H1 (cell line): ENCODE data around the gene WDR91. TPM values are rescaled to one million over a fixed set of nuclear protein-coding genes. Genes with fewer than 3 reads are reported as not detected.

Source experiments
- CTCF ChIA-PET: fragments of 300-600 bp; sonication (Branson Sonifier 250); formaldehyde crosslinking; loops from one replicate; lab custom pipeline; 2021; ENCODE audit not compliant: partially characterized antibody; lab: Charles Lee
- POLR2A ChIA-PET: fragments of 300-600 bp; sonication (Branson Sonifier 250); formaldehyde crosslinking; loops from one replicate; lab custom pipeline; 2021; ENCODE audit warnings: inconsistent platforms; ENCODE audit not compliant: partially characterized antibody; lab: Charles Lee
- DNase-seq, 2 experiments: peaks; one replicate each; pipeline versions ENCODE4 v3.0.0 to v3.0.0-alpha.2; 2010 to 2022; ENCODE audit warnings: low spot score in 2 of 2, low read depth in 1 of 2, mixed read lengths in 1 of 2
- FAIRE-seq: peaks from 2 replicates; lab custom pipeline; 2011; peaks lifted over from hg19 to GRCh38; lab: Jason Lieb, UNC
- H2AFZ ChIP-seq: 2 replicates; pipeline ENCODE4 v1.8.1; 2012; ENCODE audit warnings: low read length, inconsistent platforms
- H2AK5ac ChIP-seq: 2 replicates; pipeline ENCODE4 v1.6.1; 2013; ENCODE audit warnings: low read depth, low read length
- H2BK120ac ChIP-seq: replicated peaks from 2 replicates; pipeline ENCODE3; 2013; ENCODE audit warnings: low read depth, low read length, inconsistent platforms
- H2BK12ac ChIP-seq: 2 replicates; pipeline ENCODE4 v1.6.1; 2013; ENCODE audit warnings: low read depth, low read length
- H2BK15ac ChIP-seq: 2 replicates; pipeline ENCODE4 v1.6.1; 2013; ENCODE audit warnings: low read length
- H2BK20ac ChIP-seq: 2 replicates; pipeline ENCODE4 v1.6.1; 2013; ENCODE audit warnings: low read length
- H2BK5ac ChIP-seq: 2 replicates; pipeline ENCODE4 v1.6.1; 2013; ENCODE audit warnings: low read depth, low read length
- H3K14ac ChIP-seq: 2 replicates; pipeline ENCODE4 v1.6.1; 2013; ENCODE audit warnings: inconsistent platforms; ENCODE audit not compliant: insufficient read length
- H3K18ac ChIP-seq: 2 replicates; pipeline ENCODE4 v1.6.1; 2013; ENCODE audit warnings: low read length; ENCODE audit errors: extremely low read depth
- H3K23ac ChIP-seq: 2 replicates; pipeline ENCODE4 v1.6.1; 2013; ENCODE audit warnings: inconsistent platforms; ENCODE audit not compliant: insufficient read length
- H3K23me2 ChIP-seq: 2 replicates; pipeline ENCODE4 v1.6.1; 2013; ENCODE audit warnings: low read depth, low read length
- H3K27ac ChIP-seq: 2 replicates; pipeline ENCODE4 v1.6.1; 2011; ENCODE audit warnings: low read depth, low read length, inconsistent platforms
- H3K27me3 ChIP-seq, 4 experiments: replicated peaks in 1 of 4; 1 replicate in 1 of 4; 2 replicates in 3 of 4; pipeline versions ENCODE4 v1.6.1 to v1.8.1; 2011 to 2013; ENCODE audit warnings: low read length in 3 of 4, mild to moderate bottlenecking in 3 of 4, inconsistent platforms in 2 of 4, mixed read lengths in 2 of 4, moderate library complexity in 1 of 4; ENCODE audit not compliant: control insufficient read depth in 3 of 4, insufficient read depth in 3 of 4; ENCODE audit errors: extremely low read depth in 1 of 4
- H3K36me3 ChIP-seq, 4 experiments: 2 replicates each; pipeline versions ENCODE4 v1.6.1 to v1.8.1; 2011 to 2013; ENCODE audit warnings: mild to moderate bottlenecking in 4 of 4, low read length in 3 of 4, moderate library complexity in 2 of 4, control low read depth in 1 of 4, inconsistent platforms in 1 of 4; ENCODE audit not compliant: insufficient read depth in 4 of 4, control insufficient read depth in 2 of 4
- H3K4ac ChIP-seq: replicated peaks from 2 replicates; pipeline ENCODE3; 2013; ENCODE audit warnings: low read length, low read depth, mixed read lengths, inconsistent platforms; ENCODE audit not compliant: insufficient read length
- H3K4me1 ChIP-seq, 4 experiments: replicated peaks in 1 of 4; 1 replicate in 1 of 4; 2 replicates in 3 of 4; pipeline versions ENCODE4 v1.6.1 to v1.8.1; 2011 to 2013; ENCODE audit warnings: low read length in 3 of 4, inconsistent platforms in 2 of 4, mixed read lengths in 1 of 4; ENCODE audit not compliant: insufficient read depth in 4 of 4, control insufficient read depth in 3 of 4
- H3K4me2 ChIP-seq, 2 experiments: 2 replicates each; pipeline versions ENCODE4 v1.6.1 to v1.8.1; 2011 to 2013; ENCODE audit warnings: low read depth in 2 of 2, low read length in 2 of 2, control low read depth in 1 of 2, inconsistent platforms in 1 of 2, mild to moderate bottlenecking in 1 of 2; ENCODE audit not compliant: insufficient read depth in 1 of 2
- H3K4me3 ChIP-seq, 4 experiments: fragments of 200-600, 300-600 bp in 1 of 4; sonication (generic), shearing (Covaris generic), sonication (Bioruptor Twin) in 1 of 4; 2 replicates each; pipeline versions ENCODE4 v1.5.1 to v1.8.1; 2011 to 2016; ENCODE audit warnings: low read length in 4 of 4, low read depth in 3 of 4, control low read depth in 2 of 4, inconsistent platforms in 2 of 4, mild to moderate bottlenecking in 2 of 4, mixed read lengths in 1 of 4, moderate library complexity in 1 of 4; ENCODE audit not compliant: insufficient read depth in 2 of 4; ENCODE audit errors: extremely low read depth in 1 of 4
- H3K56ac ChIP-seq: replicated peaks from 2 replicates; pipeline ENCODE3; 2013; ENCODE audit warnings: low read depth, mild to moderate bottlenecking, mixed read lengths, low read length, inconsistent platforms; ENCODE audit not compliant: insufficient read length
- H3K79me1 ChIP-seq: 2 replicates; pipeline ENCODE4 v1.6.1; 2013; ENCODE audit warnings: low read depth, low read length, control low read depth
- H3K79me2 ChIP-seq, 2 experiments: 2 replicates each; pipeline versions ENCODE4 v1.6.1 to v1.8.1; 2012 to 2013; ENCODE audit warnings: low read length in 2 of 2, mild to moderate bottlenecking in 2 of 2, inconsistent platforms in 1 of 2; ENCODE audit not compliant: insufficient read depth in 2 of 2, control insufficient read depth in 1 of 2
- H3K9ac ChIP-seq, 4 experiments: replicated peaks in 1 of 4; 1 replicate in 1 of 4; 2 replicates in 3 of 4; pipeline versions ENCODE4 v1.6.1 to v1.8.1; 2011 to 2013; ENCODE audit warnings: low read depth in 3 of 4, low read length in 3 of 4, control low read depth in 2 of 4, mild to moderate bottlenecking in 2 of 4, moderate library complexity in 2 of 4, inconsistent platforms in 1 of 4; ENCODE audit errors: extremely low read depth in 1 of 4
- H3K9me3 ChIP-seq, 2 experiments: 2 replicates each; pipeline versions ENCODE4 v1.6.1 to v1.8.1; 2012 to 2013; ENCODE audit warnings: mild to moderate bottlenecking in 2 of 2, moderate library complexity in 2 of 2, control low read depth in 1 of 2, inconsistent platforms in 1 of 2, low read depth in 1 of 2, low read length in 1 of 2, mixed read lengths in 1 of 2; ENCODE audit not compliant: insufficient read depth in 2 of 2
- H4K20me1 ChIP-seq, 2 experiments: replicated peaks in 1 of 2; 2 replicates each; pipeline versions ENCODE3 to v1.8.1; 2011 to 2013; ENCODE audit warnings: inconsistent platforms in 2 of 2, low read length in 2 of 2, mild to moderate bottlenecking in 1 of 2; ENCODE audit not compliant: insufficient read depth in 2 of 2, control insufficient read depth in 1 of 2
- H4K5ac ChIP-seq: 2 replicates; pipeline ENCODE4 v1.6.1; 2013; ENCODE audit warnings: low read length, low read depth, mixed read lengths, inconsistent platforms; ENCODE audit not compliant: insufficient read length
- H4K8ac ChIP-seq: 2 replicates; pipeline ENCODE4 v1.8.0; 2013; ENCODE audit warnings: mild to moderate bottlenecking, moderate library complexity, low read length, inconsistent platforms; ENCODE audit not compliant: insufficient read depth; ENCODE audit errors: extremely low read depth
- H4K91ac ChIP-seq: replicated peaks from 2 replicates; pipeline ENCODE3; 2013; ENCODE audit warnings: low read length, mixed read lengths, inconsistent platforms; ENCODE audit not compliant: insufficient read length
- BACH1 ChIP-seq: IDR thresholded peaks from 2 replicates; pipeline ENCODE4 v1.6.1; 2012; ENCODE audit warnings: low read length, improper control_type of control experiment
- KDM4A ChIP-seq: IDR thresholded peaks from one replicate; pipeline ENCODE4 v1.7.1; 2012; ENCODE audit warnings: low read depth, mild to moderate bottlenecking, moderate library complexity, low read length, inconsistent platforms; ENCODE audit not compliant: severe bottlenecking
- SAP30 ChIP-seq: fragments of 300-600 bp; sonication (generic); IDR thresholded peaks from 2 replicates; pipeline ENCODE4 v1.7.1; 2012; ENCODE audit warnings: low read length, moderate library complexity, mild to moderate bottlenecking, inconsistent platforms; ENCODE audit not compliant: insufficient read depth, insufficient replicate concordance
- SIN3A ChIP-seq, 2 experiments: IDR thresholded peaks in 1 of 2; conservative IDR thresholded peaks in 1 of 2; 2 replicates each; pipeline ENCODE4 v1.6.1; 2011 to 2012; ENCODE audit warnings: low read length in 2 of 2, improper control_type of control experiment in 1 of 2, low read depth in 1 of 2, mild to moderate bottlenecking in 1 of 2
- WGBS, 2 experiments: shearing (Covaris generic) in 1 of 2; methylation state at CpG; one replicate each; pipeline versions ENCODE4 v1.1.6 to v1.1.7; 2013 to 2015; ENCODE audit warnings: low lambda C conversion rate in 2 of 2, mixed read lengths in 2 of 2, inconsistent platforms in 1 of 2, low coverage in 1 of 2, missing lambda C conversion rate in 1 of 2; ENCODE audit not compliant: insufficient replicate concordance in 2 of 2, insufficient coverage in 1 of 2, insufficient read length in 1 of 2; ENCODE audit errors: extremely low coverage in 1 of 2, missing lambda C conversion rate in 1 of 2; 5-methylcytosine and 5-hydroxymethylcytosine counted together
- polyA plus RNA-seq, 7 experiments: library from polyadenylated mRNA; depleted of rRNA in 3 of 7; stranded (reverse) in 5 of 7; unstranded in 2 of 7; fragments of >200 nt in 5 of 7; fragments of 200-250 nt in 2 of 7; gene quantifications; 1 replicate in 5 of 7; 2 replicates in 1 of 7; 4 replicates in 1 of 7; pipeline versions ENCODE4 v1.2.1 to v1.2.3, GENCODE V29; 2011 to 2013; ENCODE audit warnings: missing spikeins in 2 of 7, mixed read lengths in 2 of 7
- total RNA-seq: library from RNA; stranded (reverse); fragmentation: NEBNext Ultra II Directional; extraction: Animal tissue kit (Norgen Biotek cat#: 25700); gene quantifications from 2 replicates; pipeline ENCODE4 v1.2.1, GENCODE V29; 2021

The WDR91 gene
- total and polyA plus RNA-seq, 2 of the 8 experiments (the other 6 are each of a cell fraction or from before 2014, with no cell fraction given) = 8.2 to 14.7 TPM

DNA sequence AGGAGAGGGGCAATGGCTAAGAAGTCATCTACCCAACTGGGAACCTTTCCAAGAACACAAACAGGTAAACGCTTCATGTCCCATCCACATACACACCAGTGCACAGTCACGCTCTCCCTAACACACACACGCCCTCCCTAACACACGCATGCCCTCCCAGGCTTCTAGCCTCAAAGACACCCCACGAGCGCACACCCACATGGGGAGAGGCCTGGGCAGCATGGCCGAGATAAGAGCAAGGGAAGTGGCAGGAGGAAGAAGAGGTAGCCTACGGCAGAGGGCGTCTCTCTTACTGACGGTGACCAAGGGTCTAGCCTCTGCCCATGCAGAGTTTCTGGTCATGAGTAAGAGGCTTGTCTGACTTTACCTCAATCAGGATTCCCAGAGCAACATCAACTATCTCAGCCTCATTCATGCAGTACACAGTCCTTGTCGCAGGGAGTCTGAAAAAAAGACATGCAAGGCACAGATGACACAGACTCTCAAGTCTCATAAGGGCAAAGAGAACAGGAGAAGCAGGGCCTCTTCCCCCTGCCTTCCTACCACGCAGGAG, 43.9 kb downstream of the WDR91 start:
- no peak overlapping the region for H3K27ac ChIP-seq
- no peak overlapping the region for H3K4me2 ChIP-seq
- WGBS, 2 experiments = 81% methylated on average over 12 of the region's 12 CpGs; no CpG with 5 or more reads in 1 of the 2 experiments
- ChIA-PET CTCF (interaction anchor here (0.7 to 2.4 kb wide), 4 partner anchors 10 to 477 kb away, joined by 3 to 12 read pairs (median 4); no protein-coding TSS in a partner anchor), POLR2A (interaction anchor here (4.7 kb wide), 1 partner anchor 9 kb away, joined by 32 read pairs; no protein-coding TSS in a partner anchor)
- no peak for TF ChIP-seq SAP30
- no peak for TF ChIP-seq BACH1
- TF ChIP-seq KDM4A = no peak
- TF ChIP-seq SIN3A (conservative IDR thresholded peaks at IDR 0.05 in 1 of 2, IDR thresholded peaks at IDR 0.05 in 1 of 2; ENCODE audit: low read depth in 1 of 2, low read length in 2 of 2) = no peak
- H4K91ac ChIP-seq = no peak overlapping the region
- H3K27me3 ChIP-seq = no peaks in the 10 kb centered on the region
- peaks cover 16 to 49% (median 39%) of the 10 kb centered on the region in 4 experiments for H3K36me3 ChIP-seq
- H3K23ac ChIP-seq = no peak overlapping the region
- H2BK20ac ChIP-seq = no peak overlapping the region
- no peak overlapping the region for H2AK5ac ChIP-seq
- H3K4me1 ChIP-seq = peaks cover 1 to 16% (median 3%) of the 10 kb centered on the region in 4 experiments; a peak in 4 of 7 replicates
- no peaks in the 10 kb centered on the region; the same call in 1 of the 2 replicates for H3K23me2 ChIP-seq
- H3K14ac ChIP-seq = no peak overlapping the region
- no peaks in the 10 kb centered on the region; the same call in 1 of the 2 replicates for H3K79me1 ChIP-seq
- no peak overlapping the region for H2BK12ac ChIP-seq
- H2BK15ac ChIP-seq = no peak overlapping the region
- no peak overlapping the region for H2BK5ac ChIP-seq
- peaks cover 0 to 4% of the 10 kb centered on the region in 2 experiments for H4K20me1 ChIP-seq
- H3K4me3 ChIP-seq = no peak overlapping the region
- H4K8ac ChIP-seq = no peak overlapping the region; the same call in 1 of the 2 replicates
- peaks cover 0 to 2% of the 10 kb centered on the region in 2 experiments; a peak in 2 of 4 replicates for H3K9me3 ChIP-seq
- FAIRE-seq (no peak), DNase-seq (no peak)
- H4K5ac ChIP-seq = no peak overlapping the region
- no peak overlapping the region for H3K9ac ChIP-seq
- no peak overlapping the region for H3K4ac ChIP-seq
- H3K18ac ChIP-seq = no peak overlapping the region
- no peak overlapping the region for H3K56ac ChIP-seq
- no peak overlapping the region for H2AFZ ChIP-seq
- no peak overlapping the region for H2BK120ac ChIP-seq
- H3K79me2 ChIP-seq = peaks cover 0 to 20% of the 10 kb centered on the region in 2 experiments; a peak in 2 of 4 replicates
